GM04504 (cell line): ENCODE results near the gene SMG7.
"Not testable (repeated sequence)": the region's sequence is repeated elsewhere in the genome, so short reads cannot be mapped to it uniquely, and the experiment has no call there.

ENCODE experiments used
- DNase-seq: peaks from one replicate; pipeline ENCODE4 v3.0.0-alpha.2; 2012; ENCODE audit warnings: low read depth

Gene SMG7

DNA sequence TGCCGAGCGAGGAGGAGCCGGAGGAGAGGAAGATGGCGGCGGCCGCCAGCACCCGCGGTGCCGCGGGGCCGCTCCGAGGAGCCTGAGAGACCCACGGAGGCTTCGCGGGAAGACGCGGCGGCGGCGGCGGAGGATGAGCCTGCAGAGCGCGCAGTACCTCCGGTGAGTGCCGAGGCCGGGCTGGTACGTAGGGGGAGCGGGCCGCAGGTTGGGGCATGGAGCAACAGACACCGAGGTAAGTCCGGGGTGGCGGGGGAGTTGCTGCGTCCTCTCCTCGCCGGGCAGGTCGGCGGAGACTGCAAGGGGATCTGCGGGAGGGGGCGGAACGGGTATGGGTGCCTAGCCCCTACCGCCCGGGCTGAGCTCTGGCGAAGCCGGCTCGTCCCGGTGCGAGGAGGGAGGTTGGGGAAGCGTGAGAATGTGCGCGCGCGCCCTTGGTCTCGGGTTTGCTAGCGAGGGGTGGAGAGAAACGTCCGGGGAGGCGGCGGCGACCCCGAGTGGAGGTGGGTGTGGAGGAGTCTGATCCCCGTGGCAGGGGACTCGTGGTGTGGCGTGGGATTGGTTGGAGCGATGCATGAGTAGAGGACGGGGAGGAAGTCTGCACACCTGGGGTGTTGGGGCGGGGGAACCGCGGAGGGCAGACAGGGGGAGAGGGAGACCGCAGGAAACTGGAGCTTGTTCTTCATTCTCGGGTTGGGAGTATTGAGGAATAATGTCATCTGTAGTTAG lies at the start of gene SMG7:
TSS of gene SMG7 (plus strand) at position 12 of the 729 bp plus-strand sequence. CDS start at position 134, 122 bp downstream.
- DNase-seq = no peak

DNA sequence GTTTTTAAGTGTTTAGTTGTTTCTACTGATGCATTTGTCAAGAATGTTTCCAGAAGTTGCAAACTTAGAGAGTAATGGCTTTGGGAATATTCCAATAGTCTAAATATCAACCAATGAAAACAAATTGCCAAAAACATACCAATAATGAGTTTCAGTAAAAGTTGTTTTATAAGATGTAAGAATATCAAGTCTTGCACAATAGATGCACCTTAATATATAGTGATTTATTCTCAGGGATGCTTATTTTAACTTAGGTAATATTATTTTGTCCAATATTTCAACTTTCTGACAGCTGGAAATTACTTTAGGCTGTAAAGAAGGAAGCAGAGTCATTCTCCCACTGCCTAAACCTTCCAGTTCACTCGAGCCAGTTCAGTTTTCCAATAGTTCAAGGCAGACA lies 48.8 kb upstream of the SMG7 start:
- no peak for DNase-seq

DNA sequence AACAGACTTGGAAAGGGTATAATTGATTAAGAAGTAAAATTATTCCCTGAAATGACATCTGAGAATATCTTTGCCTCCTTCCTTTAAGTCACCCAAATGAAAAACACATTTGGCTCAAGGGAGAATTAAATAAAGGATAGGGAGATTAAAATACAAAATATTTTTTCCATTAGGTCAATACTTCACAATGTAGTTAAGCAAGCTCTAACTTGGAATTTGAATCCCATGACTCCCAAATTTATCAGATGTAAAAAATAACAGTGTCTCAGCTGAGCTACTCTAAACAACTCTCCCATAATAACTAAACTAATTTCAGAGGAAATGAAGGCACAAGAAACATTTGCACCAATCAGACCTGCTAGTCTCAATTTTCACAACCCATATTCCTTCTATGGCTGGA lies 47.6 kb upstream of the SMG7 start:
- no peak for DNase-seq

- not testable (repeated sequence) for DNase-seq
Measured at GRCh38 chr1:183427591-183427990, 44.7 kb upstream of the SMG7 start.

DNA sequence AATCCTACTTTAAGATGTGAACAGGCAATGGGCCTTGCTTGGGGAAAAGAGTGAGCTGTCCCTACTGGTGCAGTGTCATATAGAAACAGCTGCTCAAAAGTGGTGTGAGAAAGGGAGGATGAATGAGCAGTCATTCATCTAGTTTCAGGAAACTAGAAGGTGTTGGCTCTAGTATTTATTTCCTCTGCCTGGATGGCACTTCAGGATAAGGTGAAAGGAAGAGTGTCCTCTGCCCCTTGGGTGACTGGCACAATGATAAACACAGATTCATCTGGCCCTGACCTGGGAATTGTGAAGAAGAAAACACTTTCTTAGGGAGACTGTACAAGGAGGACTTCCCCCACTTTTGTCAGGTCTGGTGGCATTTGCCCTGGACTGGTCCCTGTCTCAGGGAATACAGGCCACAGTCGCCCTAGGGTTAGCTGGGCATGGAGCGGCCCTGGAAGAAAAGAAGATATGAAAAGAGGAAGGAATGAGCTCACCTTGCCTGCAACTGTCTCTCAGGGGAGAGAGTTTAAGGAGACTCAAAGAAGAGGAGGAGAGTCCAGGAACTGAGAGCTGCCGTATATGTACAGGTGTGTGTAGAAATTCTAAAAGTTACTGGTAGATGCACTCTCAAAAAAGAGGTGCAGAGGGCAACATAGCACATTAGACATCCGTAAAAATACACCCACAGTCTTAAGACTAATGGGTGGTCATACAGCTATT lies 40.3 kb upstream of the SMG7 start:
- DNase-seq = no peak

DNA sequence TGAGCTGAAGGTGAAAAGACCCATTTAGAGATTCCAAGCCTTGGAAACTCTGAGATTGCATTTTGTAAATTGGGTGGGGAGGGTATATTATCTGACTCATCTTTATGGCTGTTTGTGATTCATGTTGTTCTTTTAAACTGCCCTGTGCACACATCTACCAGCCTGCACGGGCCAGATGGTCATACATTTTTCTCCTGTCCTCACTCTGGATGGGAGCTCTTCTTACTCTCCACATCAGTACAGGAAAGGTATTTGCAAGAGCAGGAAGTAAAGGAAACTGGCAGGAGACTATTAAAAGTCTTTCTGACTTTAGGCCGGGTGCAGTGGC lies 39.8 kb upstream of the SMG7 start:
- no peak for DNase-seq

- no peak for DNase-seq
Measured at GRCh38 chr1:183433703-183434102, 38.6 kb upstream of the SMG7 start.

DNA sequence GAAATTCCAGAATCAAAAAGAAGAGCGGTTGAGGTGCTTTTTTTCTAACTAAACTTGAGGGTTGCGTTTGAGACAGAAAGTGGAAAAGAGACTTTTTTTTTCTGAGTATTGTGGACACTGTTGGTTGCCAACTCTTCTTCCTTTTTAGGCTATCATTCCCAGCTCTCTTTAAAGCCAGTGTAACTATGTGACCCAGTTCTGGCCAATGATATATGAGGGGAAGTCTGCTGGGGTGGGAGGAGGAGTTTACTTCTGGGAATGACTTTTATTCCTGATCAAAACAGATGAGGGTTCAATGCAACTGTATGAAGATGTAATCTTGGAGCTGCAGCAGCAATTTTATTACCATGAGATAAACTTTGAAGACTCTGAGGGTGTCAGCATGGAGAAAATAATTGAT lies 36.8 kb upstream of the SMG7 start:
- no peak for DNase-seq

- no peak for DNase-seq
Measured at GRCh38 chr1:183438060-183438459, 34.2 kb upstream of the SMG7 start.

GRCh38 chr1:183443011-183443410 lies 29.3 kb upstream of the SMG7 start:
- DNase-seq = no peak

DNA sequence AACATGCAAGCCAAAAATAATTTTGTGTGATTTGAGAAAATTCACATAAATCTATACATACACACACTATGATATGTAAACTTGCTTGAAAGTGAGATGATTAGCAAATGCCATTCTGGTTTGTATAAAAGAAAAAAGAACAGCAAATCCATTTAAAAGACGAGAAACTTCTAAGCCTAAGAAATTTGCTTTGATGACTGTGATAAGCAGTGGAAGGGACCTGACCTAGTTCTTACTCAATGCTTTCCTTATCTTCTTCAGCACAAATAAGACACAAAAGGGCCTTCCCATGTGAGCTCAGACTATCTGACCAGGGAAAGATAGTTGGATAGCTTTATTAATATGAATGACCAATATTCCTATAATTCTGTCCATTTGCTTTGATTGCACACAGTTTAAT lies 28.8 kb upstream of the SMG7 start:
- no peak for DNase-seq

GRCh38 chr1:183444243-183444642 lies 28.1 kb upstream of the SMG7 start:
- peak; percentile 7 for DNase-seq

DNA sequence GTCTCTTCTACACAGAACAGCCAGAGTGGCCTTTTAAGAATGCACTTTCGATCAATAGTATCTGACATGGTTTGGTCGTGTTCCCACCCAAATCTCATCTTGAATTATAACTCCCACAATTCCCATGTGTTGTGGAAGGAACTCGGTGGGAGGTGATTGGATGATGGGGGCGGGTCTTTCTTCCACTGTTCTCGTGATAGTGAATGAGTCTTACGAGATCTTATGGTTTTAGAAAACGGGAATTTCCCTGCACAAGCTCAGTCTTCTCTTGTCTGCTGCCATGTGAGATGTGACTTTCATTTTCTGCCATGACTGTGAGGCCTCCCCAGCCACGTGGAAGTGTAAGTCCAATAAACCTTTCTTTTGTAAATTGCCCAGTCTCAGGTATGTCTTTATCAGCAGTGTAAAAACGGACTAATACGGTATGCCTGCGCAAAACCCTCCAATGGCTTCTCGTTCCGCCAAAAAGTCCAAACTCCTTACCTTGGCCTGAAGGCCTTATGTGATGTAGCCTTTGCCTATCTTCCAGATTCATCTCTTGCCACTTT lies 23.0 kb upstream of the SMG7 start:
- DNase-seq = no peak

DNA sequence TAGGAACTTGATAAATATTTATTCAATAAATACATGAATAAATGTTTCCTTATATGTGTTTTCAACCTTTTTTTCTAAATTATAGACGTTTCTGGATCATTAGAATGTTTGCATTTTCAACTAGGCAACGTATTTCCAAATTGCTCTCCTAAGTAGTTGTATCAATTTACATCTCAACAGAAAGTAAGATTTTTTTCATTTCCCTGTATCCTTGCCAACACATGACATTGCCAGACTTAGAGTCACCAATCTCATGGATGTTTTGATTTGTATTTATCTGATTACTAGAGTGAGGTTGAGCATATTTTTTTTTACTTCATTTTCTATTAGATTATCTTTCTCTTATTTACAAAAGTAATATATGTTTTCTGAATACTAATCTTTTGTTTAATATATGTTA lies 22.2 kb upstream of the SMG7 start:
- DNase-seq = no peak

- no peak for DNase-seq
Measured at GRCh38 chr1:183454377-183454776, 17.9 kb upstream of the SMG7 start.

- no peak for DNase-seq
Measured at GRCh38 chr1:183456826-183457225, 15.5 kb upstream of the SMG7 start.

- no peak for DNase-seq
Measured at GRCh38 chr1:183457449-183457848, 14.8 kb upstream of the SMG7 start.

- DNase-seq = no peak
Measured at GRCh38 chr1:183460596-183460995, 11.7 kb upstream of the SMG7 start.

DNA sequence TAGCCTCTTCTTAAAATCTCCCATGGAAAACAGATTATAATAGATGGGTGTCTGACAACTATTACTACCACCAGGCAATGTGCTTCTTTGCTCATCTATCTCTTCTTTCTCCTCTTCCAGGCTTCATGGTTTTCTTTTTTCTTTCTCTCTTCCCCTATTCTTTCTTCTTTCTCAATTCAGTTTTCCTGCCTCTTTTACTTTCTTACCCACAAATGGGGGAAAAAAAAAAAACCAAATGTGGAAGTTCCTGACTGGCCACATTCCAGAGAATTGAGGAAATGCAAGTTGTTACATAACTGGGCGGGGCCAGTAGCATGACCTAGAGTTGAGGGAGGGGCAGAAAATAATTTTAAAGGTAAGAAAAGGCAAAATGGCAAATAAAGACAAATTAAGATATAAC lies 10.9 kb upstream of the SMG7 start:
- DNase-seq = no peak

- DNase-seq = no peak
Measured at GRCh38 chr1:183463566-183463965, 8.7 kb upstream of the SMG7 start.

DNA sequence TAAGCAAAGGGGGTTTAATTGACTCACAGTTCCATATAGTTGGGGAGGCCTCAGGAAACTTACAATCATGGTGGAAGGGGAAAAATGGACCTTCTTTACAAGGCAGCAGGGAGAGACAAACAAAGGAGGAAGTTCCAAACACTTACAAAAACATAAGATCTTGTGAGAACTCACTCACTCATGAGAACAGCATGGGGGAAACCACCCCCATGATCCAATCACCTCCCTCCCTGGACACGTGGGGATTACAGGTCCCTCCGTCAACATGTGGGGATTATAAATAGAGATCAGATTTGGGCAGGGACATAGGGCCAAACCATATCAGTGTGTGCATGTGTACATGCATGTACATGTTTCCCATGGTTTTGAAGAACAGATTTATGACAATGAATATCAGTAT lies 5.5 kb upstream of the SMG7 start:
- DNase-seq = no peak

DNA sequence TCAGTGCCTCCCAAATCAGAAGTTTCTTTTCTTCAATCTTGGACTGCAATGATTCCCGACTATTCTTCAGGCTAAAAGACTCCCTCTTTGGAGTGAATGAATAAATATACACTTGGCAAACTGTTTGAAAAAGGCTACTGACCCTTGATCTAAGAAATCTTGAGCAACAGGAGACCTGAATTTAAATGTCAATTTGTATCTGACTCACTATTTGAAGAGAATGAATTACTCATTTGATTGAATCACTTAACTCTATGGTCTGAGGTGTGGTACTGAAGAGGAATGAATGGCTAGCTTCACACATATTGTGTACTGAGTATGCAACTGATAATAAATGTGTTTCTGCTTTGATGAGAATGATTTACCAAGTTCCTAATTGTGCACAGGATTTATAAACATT lies 4.6 kb upstream of the SMG7 start:
- DNase-seq = no peak

- peak; percentile 30 for DNase-seq
Measured at GRCh38 chr1:183470147-183470960, 1.9 kb upstream of the SMG7 start.
